K562 (cell line): Measurements from ENCODE around the gene NRSN2. TPM values are rescaled to one million over a fixed set of nuclear protein-coding genes. Genes with fewer than 3 reads are reported as not detected.
A peak's percentile ranks its signal among the peaks of the same experiment; 100 is the strongest.

Experiments
- ATF6 ChIP-seq: sonication (generic); formaldehyde crosslinking; IDR thresholded peaks from 2 replicates; pipeline ENCODE4 v1.4.0; 2020; ENCODE audit warnings: mild to moderate bottlenecking, missing genetic modification reagents
- BCL6 ChIP-seq: fragments of 250-450 bp; sonication (Bioruptor Pico); IDR thresholded peaks from 2 replicates; pipeline ENCODE4 v1.4.0; 2020
- GABPB2 ChIP-seq: fragments of 250-450 bp; sonication (Bioruptor Pico); conservative IDR thresholded peaks from 2 replicates; pipeline ENCODE4 v1.5.1; 2021; ENCODE audit warnings: mild to moderate bottlenecking
- JUN ChIP-seq, 2 experiments: sonication (generic) in 1 of 2; formaldehyde crosslinking in 1 of 2; IDR thresholded peaks; 2 replicates each; pipeline versions ENCODE4 v1.6.1 to v1.8.0; 2012 to 2022; ENCODE audit warnings: borderline replicate concordance in 2 of 2, mild to moderate bottlenecking in 2 of 2, improper control_type of control experiment in 1 of 2, low read depth in 1 of 2, low read length in 1 of 2, missing genetic modification reagents in 1 of 2
- KLF13 ChIP-seq: fragments of 450-650 bp; IDR thresholded peaks from 2 replicates; pipeline ENCODE4 v1.6.1; 2016; ENCODE audit warnings: missing genetic modification characterization, low read depth, mild to moderate bottlenecking, missing compliant biosample characterization, moderate library complexity, borderline replicate concordance
- MYNN ChIP-seq, 2 experiments: sonication (generic); formaldehyde crosslinking in 1 of 2; IDR thresholded peaks; 2 replicates each; pipeline versions ENCODE4 v1.5.0 to v1.6.1; 2016 to 2020; ENCODE audit warnings: antibody characterized with exemption in 1 of 2, missing genetic modification reagents in 1 of 2
- NR3C1 ChIP-seq: sonication (generic); formaldehyde crosslinking; IDR thresholded peaks from 2 replicates; pipeline ENCODE4 v1.8.1; 2022; ENCODE audit warnings: missing genetic modification reagents
- PHB ChIP-seq: fragments of 250-450 bp; sonication (Bioruptor Pico); IDR thresholded peaks from 2 replicates; pipeline ENCODE4 v1.5.0; 2021
- RBM22 ChIP-seq: fragments of 200-400 bp; formaldehyde crosslinking; IDR thresholded peaks from 2 replicates; pipeline ENCODE4 v1.6.1; 2018; ENCODE audit warnings: low read length, low read depth; ENCODE audit not compliant: poor library complexity, severe bottlenecking
- RREB1 ChIP-seq: fragments of 250-450 bp; sonication (Bioruptor Pico); IDR thresholded peaks from 2 replicates; pipeline ENCODE4 v1.4.0; 2020
- RUNX1 ChIP-seq: sonication (generic); IDR thresholded peaks from 2 replicates; pipeline ENCODE4 v1.6.1; 2016; ENCODE audit warnings: antibody characterized with exemption, low read depth
- SP1 ChIP-seq: sonication (generic); formaldehyde crosslinking; IDR thresholded peaks from 2 replicates; pipeline ENCODE4 v1.8.1; 2022; ENCODE audit warnings: mild to moderate bottlenecking, missing genetic modification reagents
- TAF9B ChIP-seq: fragments of 450-650 bp; IDR thresholded peaks from 2 replicates; pipeline ENCODE4 v1.6.1; 2018; ENCODE audit warnings: mild to moderate bottlenecking; ENCODE audit not compliant: partially characterized antibody
- TARDBP ChIP-seq: fragments of 450-650 bp; IDR thresholded peaks from 2 replicates; pipeline ENCODE4 v1.6.1; 2016
- ZNF324 ChIP-seq: fragments of 250-450 bp; sonication (Bioruptor Pico); IDR thresholded peaks from 2 replicates; pipeline ENCODE4 v1.4.0; 2020; ENCODE audit warnings: mild to moderate bottlenecking
- ZNF507 ChIP-seq: conservative IDR thresholded peaks from 2 replicates; pipeline ENCODE4 v1.6.1; 2017; ENCODE audit warnings: missing genetic modification characterization, missing compliant biosample characterization
- polyA plus RNA-seq, 8 experiments: library from polyadenylated mRNA; depleted of rRNA in 4 of 8; stranded (reverse) in 5 of 8; unstranded in 3 of 8; fragments of >200 nt; fragmentation: Nextera tagmentation in 2 of 8; fragmentation: Illumina TruSeq in 1 of 8; extraction: Ambion mirVana in 2 of 8; extraction: Trizol in 1 of 8; gene quantifications; 2 replicates each; pipeline versions ENCODE4 v1.2.1 to v1.2.3, GENCODE V29; 2011 to 2014; ENCODE audit warnings: inconsistent platforms in 1 of 8, missing spikeins in 1 of 8
- total RNA-seq, 7 experiments: library from RNA; depleted of rRNA in 6 of 7; stranded (reverse); fragments of >200 nt in 6 of 7; fragmentation: Illumina TruSeq in 2 of 7; extraction: Trizol in 2 of 7; gene quantifications; 2 replicates each; pipeline versions ENCODE4 v1.2.1 to v1.2.3, GENCODE V29; 2011 to 2021; ENCODE audit warnings: low replicate concordance in 1 of 7
- TF ChIP-seq, protein P1 (sequence below): fragments of 450-650 bp; IDR thresholded peaks from 2 replicates; pipeline ENCODE4 v1.6.1; 2016; ENCODE audit warnings: low read depth, mild to moderate bottlenecking, moderate library complexity
- TF ChIP-seq, protein P2 (sequence below): sonication (generic); formaldehyde crosslinking; IDR thresholded peaks from 2 replicates; pipeline ENCODE4 v1.8.0; 2022; ENCODE audit warnings: missing genetic modification reagents, mild to moderate bottlenecking, borderline replicate concordance

NRSN2 gene
- total and polyA plus RNA-seq, 9 of the 15 experiments (the other 6 are each of a cell fraction or from before 2014, with no cell fraction given) = 7.5 to 29.7 (median 11.1) TPM

- TF ChIP-seq SP1 (CRISPR knock-in tag) (peak; percentile 76), NR3C1 (no peak), MYNN (IDR thresholded peaks at IDR 0.05) (no peak; the same call in 1 of the 2 replicates), MYNN (CRISPR knock-in tag; IDR thresholded peaks at IDR 0.05) (no peak), RUNX1 (no peak), JUN (IDR thresholded peaks at IDR 0.05; ENCODE audit: borderline replicate concordance, low read depth, low read length) (no peak), JUN (CRISPR knock-in tag; IDR thresholded peaks at IDR 0.05; ENCODE audit: borderline replicate concordance) (peak; percentile 35; the same call in 1 of the 2 replicates), TAF9B (peak; percentile 15), PHB (CRISPR knock-in tag) (no peak), ZNF324 (CRISPR knock-in tag) (no peak), RBM22 (peak; percentile 78), GABPB2 (CRISPR knock-in tag) (no peak), RREB1 (CRISPR knock-in tag) (no peak), ATF6 (0 out of 2 replicates have a peak, but pooled peaks have one; percentile 37), KLF13 (peak; percentile 77; the same call in 1 of the 2 replicates), TARDBP (no peak), BCL6 (no peak), ZNF507 (tag) (no peak)
- TF ChIP-seq, protein P1, sequence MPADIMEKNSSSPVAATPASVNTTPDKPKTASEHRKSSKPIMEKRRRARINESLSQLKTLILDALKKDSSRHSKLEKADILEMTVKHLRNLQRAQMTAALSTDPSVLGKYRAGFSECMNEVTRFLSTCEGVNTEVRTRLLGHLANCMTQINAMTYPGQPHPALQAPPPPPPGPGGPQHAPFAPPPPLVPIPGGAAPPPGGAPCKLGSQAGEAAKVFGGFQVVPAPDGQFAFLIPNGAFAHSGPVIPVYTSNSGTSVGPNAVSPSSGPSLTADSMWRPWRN = peak; percentile 60; the same call in 1 of the 2 replicates
- TF ChIP-seq, protein P2, sequence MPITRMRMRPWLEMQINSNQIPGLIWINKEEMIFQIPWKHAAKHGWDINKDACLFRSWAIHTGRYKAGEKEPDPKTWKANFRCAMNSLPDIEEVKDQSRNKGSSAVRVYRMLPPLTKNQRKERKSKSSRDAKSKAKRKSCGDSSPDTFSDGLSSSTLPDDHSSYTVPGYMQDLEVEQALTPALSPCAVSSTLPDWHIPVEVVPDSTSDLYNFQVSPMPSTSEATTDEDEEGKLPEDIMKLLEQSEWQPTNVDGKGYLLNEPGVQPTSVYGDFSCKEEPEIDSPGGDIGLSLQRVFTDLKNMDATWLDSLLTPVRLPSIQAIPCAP (CRISPR knock-in tag) = no peak
Measured at GRCh38 chr20:327186-328026, 19.5 kb upstream of the NRSN2 start (continued).
